Hematopoietic multipotent progenitor cell treated with erythropoietin and hydrocortisone succinate and interleukin-3 and kit ligand, for 15 days (in vitro differentiated cells): Measurements from ENCODE around the gene RELN.
"Not testable (repeated sequence)": the region's sequence is repeated elsewhere in the genome, so short reads cannot be mapped to it uniquely, and the experiment has no call there.

ENCODE experiments used
- DNase-seq: peaks from one replicate; pipeline ENCODE4 v3.0.0-alpha.2; 2015; ENCODE audit warnings: low spot score

The RELN gene

GRCh38 chr7:103833401-103833800, 156.1 kb downstream of the RELN start:
- DNase-seq, result no peak

DNA sequence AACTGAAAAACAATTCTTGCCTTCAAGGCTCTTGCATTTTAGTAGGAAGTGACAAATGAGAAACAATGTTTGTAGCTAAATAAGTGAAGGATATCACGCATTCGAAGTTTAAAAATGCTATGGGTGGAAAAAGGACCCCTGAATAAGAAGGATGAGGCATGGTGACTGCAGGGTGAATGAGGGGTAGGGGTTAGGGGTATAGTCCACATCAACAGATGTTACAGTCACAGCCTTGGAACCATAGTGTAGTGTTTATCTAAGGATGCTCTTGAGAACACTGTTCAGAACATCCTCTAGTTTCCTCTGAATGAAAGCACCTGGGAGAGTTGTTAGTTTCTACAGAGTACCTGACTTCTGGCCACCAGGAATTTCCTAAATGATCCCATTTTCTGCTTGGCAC, 157.0 kb downstream of the RELN start:
- no peak for DNase-seq

GRCh38 chr7:103824251-103824650, 165.2 kb downstream of the RELN start:
- no peak for DNase-seq

GRCh38 chr7:103823084-103823483, 166.4 kb downstream of the RELN start:
- DNase-seq, result no peak

DNA sequence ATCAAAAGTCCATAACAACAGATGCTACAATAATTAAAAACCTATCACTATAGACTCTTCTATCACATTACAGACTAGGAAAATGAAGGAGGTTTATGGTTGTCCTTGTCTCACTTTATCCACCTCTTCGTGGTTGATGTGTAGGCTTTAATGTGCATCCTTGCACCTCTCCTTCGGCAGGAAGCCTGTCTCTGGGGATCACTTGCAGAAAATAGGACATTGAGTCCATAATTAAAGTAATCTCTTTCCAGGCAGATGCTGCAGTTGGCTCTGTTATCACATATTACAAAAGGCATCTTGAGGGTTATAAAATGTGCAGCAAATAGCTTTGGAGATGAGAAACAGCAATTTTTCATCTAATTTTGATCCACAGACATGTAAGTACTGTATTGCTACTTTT, 168.4 kb downstream of the RELN start:
- no peak for DNase-seq

DNA sequence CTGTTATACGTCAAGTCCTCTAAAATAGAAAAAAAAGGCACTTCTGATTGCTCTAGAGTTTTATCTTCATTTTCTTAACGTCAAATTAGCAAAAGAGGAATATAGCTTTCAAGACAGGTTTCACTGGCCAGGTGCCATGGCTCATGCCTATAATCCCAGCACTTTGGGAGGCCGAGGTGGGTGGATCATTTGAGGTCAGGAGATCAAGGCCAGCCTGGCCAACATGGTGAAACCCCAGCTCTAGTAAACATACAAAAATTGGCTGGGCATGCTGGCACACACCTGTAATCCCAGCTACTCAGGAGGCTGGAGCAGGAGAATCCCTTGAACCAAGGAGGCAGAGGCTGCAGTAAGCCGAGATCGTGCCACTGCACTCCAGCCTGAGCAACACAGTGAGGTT, 173.5 kb downstream of the RELN start:
- DNase-seq, result not testable (repeated sequence)

DNA sequence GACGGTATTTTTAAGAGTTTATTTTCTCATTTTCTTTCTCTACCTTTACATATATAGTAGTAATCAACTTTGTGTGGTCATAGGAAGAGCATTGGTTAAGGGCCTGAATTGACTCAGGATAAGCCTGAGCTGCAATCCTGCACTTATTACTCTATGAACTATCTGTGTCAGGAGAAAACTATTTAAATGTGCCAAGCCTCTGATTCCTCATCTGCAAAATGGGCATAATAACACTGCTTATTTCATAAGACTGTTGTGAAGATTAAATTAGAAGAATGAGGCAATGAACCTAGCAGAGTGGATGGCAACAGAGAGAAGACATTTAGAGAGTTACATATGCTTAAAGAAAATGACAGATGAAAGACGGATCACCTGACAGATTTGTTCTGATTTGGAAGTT, 175.5 kb downstream of the RELN start:
- no peak for DNase-seq

- no peak for DNase-seq
These were observed 177.5 kb downstream of the RELN start for GRCh38 chr7:103811997-103812396.

DNA sequence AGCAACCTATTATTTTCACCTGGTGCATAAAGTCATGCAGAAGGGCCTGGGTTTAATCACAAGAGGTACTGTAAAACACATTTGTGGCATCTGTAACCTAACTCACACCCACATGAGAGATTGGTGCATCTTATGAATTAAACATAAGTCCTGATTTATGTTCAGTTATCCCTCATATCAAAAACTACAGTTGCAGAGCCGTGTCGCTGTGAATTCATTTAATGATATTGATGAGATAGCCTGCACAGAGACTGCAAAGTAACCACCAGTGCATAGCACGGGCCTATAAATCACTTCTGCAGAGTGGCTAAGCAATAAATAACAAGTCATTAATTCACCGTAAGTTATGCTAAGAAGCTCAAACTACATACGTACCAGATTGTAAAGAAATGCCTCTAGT, 178.2 kb downstream of the RELN start:
- no peak for DNase-seq

DNA sequence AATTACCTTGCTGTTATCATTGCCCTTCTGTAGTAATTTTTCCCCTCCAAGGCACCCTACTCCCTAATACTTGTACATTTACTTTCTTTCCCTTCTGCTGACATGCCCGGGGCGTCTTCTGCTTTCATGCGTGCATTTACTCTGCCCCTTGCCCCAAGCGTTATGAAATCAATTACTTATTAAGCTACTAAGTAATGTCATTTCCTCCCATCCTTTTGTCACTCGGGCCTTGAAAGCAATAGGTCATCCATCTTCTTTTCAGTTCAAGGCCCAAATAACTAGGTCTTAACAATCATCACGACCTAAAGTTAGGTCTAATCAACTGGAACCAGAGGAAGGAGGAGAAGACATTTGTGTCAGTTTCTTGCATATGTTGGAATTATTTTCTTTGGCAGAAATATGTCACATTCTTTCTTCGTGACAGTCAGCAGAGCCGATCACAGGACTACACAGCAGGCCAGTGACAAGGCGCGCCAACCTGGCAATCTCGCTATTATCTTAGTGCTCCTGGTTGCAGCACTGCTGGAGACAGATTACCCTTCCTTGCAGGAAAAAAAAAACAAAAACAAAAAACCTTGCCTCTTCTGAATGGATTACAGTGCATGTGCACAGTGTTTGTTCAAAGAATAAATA, 179.2 kb downstream of the RELN start:
- no peak for DNase-seq

DNA sequence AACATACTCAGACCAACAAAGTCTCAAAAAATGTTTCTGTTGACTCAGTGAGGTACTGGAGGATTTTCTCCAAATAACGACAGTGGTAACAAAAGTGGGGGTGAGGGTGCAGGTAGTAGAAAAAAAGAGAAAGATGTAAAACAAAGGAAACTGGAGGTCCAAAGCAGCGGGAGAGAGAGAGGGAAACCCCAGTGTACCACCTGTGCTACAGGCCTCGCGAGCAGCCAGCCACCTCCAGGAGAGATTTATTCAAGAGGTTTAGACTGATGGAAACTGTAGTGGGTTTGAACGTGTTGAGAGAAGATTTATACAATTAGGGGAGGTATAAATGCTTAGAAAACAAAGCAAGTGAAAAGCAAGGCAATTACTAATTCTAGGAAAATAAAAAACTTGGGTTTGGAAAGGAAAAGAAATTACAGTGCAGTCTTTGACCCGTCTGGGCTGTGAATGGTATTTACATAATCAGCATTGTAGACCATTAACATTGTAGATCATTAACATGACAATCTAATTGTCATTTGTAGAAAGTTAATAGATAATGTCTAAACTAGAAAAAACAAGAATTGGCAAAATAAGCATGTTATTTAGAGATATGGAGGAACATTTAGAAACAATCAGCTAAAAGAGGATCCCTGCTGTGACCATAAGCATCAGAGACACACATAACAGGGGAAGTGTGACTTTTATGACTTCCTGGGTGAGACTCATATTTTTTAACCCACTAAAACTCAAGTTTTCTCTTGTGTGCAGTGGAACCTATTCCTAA, 180.0 kb downstream of the RELN start:
- no peak for DNase-seq

DNA sequence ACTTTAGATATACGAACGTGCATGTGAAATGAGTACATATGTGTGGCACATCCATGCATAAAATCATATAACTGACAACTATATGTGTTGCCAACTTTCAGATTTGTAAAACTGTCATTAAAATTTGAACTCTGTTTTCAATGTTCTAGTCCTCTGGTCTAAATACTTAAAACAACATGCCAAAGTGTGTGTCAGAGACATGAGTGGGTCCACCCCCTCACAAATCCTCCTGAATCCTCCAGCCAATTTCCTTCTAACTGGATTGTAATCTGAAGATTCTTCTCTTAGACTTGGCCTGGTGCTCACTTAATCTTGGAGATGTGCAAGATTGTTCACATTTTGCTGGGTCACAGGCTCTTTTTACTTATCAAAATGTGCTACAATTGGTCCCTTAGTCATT, 184.1 kb downstream of the RELN start:
- no peak for DNase-seq

DNA sequence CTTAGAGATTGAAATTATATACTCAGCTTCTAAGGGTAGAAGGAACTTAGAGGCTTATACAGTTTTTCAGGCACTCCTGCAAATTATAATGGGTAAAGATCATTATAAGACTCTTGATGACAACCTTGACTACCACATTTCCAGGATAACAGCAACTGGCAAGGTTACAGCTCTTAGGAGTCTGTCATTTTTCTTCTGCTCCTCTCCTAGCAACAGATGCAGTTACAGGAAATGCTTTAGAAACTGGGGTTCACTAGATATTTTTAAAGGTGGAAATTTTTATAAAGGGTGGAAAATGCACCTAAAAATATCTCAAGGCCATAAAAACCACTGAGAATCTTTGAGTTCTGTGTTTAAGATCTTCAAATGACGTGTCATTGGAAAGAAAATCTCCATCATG, 185.8 kb downstream of the RELN start:
- DNase-seq, result no peak

DNA sequence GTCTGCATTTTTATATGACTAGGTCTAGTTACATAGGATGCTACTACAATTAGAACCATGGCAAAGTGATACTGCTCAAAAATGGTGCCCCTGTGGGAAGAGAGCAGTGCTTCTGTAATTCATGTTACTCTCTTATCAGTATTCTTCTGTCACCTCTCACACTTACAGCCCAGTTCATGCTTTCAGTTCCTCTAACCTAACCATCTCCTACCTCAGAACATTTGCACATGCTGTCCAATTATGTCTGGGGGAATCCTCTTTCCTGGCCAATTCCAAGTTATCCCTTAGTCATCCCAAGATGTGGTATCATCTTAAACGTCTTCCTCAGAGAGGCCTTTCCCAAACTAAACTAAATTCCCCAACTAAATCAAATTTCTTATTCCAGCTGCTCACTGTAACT, 190.2 kb downstream of the RELN start:
- no peak for DNase-seq

DNA sequence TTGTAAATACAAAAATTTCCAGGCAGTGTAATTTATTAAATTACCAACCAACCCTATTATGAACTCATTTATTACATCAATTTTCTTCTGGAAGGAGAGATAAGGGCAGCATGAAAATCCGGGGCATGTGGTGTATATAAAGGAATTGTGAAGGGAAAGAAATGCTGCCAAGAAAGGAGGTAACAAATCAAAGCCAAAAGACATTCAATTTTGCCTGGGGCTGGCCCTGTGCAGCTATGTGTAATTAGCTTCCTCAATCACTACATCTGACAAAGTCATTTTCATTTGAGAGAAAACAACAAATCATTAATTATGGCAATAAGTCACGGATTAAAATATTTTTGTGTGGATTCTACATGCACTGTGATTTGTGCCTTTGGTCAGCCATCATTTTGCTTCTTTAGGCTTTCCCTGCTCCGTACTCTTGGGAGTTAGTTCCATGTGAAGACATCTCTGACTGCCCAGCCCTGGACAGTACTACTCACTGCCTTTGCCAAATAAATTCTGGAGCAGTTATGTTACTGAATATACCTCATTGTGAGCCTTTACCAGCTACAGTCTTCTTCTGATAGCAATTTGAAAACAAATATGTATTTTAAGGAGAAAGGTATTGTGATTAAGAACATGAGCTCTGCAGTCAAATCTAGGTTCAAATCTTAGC, 191.7 kb downstream of the RELN start:
- no peak for DNase-seq

DNA sequence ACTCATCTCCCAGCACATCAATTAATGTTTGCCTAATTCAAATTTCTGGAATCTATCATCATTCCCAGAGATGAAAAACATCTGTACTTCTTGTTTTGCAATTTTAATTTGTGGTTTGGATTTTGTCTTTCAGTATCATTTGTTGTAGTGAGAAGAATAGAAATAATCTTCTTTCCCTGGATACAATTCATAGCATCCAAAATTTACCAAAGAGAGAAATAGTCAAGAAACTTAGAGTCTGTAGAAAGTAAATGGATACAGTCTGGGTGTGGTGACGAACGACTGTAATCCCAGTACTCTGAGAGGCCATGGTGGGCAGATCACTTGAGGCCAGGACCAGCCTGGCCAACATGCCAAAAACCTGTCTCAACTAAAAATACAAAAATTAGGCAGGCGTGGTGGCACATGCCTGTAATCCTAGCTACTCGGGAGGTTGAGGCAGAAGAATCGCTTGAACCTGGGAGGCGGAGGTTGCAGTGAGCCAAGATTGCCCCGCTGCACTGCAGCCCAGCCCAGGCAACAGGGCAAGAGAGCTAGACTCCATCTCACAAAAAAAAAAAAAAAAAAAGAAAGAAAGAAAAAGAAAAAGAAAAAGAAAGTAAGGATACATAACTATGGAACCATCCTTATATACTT, 193.0 kb downstream of the RELN start:
- no peak for DNase-seq

GRCh38 chr7:103795787-103796186, 193.7 kb downstream of the RELN start:
- DNase-seq, result no peak

DNA sequence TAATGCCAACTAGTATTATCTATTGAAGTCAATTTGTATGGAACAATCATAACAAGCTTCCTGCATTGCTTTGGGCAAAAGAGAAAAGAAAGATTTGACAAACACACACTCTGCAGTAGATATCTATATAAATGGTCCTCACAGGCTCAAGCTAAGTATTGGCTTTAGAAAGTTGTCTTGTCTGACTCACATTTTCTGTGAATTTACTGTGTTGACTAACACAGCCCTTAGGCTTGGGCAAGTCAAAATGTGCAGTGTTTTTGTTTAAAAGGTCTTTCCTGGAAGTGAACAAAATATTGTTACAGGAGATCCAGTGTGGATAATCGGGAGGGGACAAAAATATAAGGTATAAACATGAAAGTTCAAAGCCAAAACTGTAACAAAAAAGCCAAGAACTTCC, 194.4 kb downstream of the RELN start:
- DNase-seq, result no peak

GRCh38 chr7:103794424-103794823, 195.0 kb downstream of the RELN start:
- DNase-seq, result no peak

- DNase-seq, result no peak
These were observed 195.8 kb downstream of the RELN start for GRCh38 chr7:103793614-103794013.

DNA sequence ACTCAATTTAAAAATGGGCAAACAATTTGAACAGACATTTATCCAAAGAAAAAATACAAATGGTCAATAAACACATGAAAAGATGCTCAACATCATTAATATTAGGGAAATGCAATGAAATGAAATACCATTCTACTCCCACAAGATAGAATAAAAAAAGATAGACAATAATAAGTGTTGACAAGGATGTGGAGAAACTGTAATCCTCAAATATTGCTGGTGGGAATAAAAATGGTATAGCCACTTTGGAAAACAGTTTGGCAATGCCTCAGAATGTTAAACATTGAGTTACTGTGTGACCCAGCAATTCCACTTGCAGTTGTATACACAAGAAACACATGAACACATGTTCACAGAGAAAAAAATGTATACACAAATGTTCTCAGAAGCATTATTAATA, 197.6 kb downstream of the RELN start:
- no peak for DNase-seq

- DNase-seq, result not testable (repeated sequence)
These were observed 202.4 kb downstream of the RELN start for GRCh38 chr7:103787041-103787440.
